Measurements from ENCODE around the gene TFIP11. TPM values are rescaled to one million over a fixed set of nuclear protein-coding genes. Genes with fewer than 3 reads are reported as not detected.

Gene TFIP11
- total and polyA plus RNA-seq, 7 experiments from 2014 or later = 25.8 to 107 (median 67.9) TPM

GRCh38 chr22:26502688-26503561 is 9.3 kb downstream of the TFIP11 start:
- peak; percentile 95 for ATAC-seq
- peak overlapping the region; percentile 32 for H3K27ac ChIP-seq (ENCODE audit: low read depth, low read length)

GRCh38 chr22:26501996-26502395 is 10.3 kb downstream of the TFIP11 start:
- Histone ChIP-seq H3K4me3 (ENCODE audit: low read length) (no peak overlapping the region), H3K27me3 (ENCODE audit: control insufficient read depth in 2 of 2, insufficient read depth in 2 of 2, low read length in 2 of 2) (no peaks in the 10 kb centered on the region), H3K4me1 (ENCODE audit: control insufficient read depth in 2 of 2, insufficient read depth in 2 of 2, low read length in 2 of 2) (peaks cover 13 to 20% of the 10 kb centered on the region in 2 donors), H3K27ac (ENCODE audit: low read depth, low read length) (no peak overlapping the region), H3K36me3 (ENCODE audit: control insufficient read depth in 2 of 3, insufficient read depth in 3 of 3, low read length in 3 of 3) (peaks cover 35 to 89% (median 55%) of the 10 kb centered on the region in 3 experiments), H3K9me3 (ENCODE audit: control insufficient read depth in 2 of 3, low read length in 3 of 3) (no peaks in the 10 kb centered on the region)
- no peaks in the 10 kb centered on the region for H3K27me3 Mint-ChIP-seq
- intact Hi-C loops (cut with micrococcal nuclease) = loop anchor here in 1 of 2 donors (2.0 kb wide), 1 partner anchor 171 kb away; no protein-coding TSS in a partner anchor
- peaks cover 11 to 61% (median 45%) of the 10 kb centered on the region in 5 donors for H3K36me3 Mint-ChIP-seq
- ChIA-PET CTCF (interaction anchor here (0.6 to 3.7 kb wide), 2 partner anchors 29 to 163 kb away, joined by 4 to 20 read pairs; no protein-coding TSS in a partner anchor), POLR2A (interaction anchor here (0.6 to 4.3 kb wide), 5 partner anchors 10 to 179 kb away, joined by 3 to 30 read pairs (median 6); partner anchors contain the start of genes HPS4, SRRD and TFIP11)
- DNase-seq (no peak), ATAC-seq (no peak)
- no peak overlapping the region for H3K4me3 Mint-ChIP-seq
- peaks cover 16 to 30% (median 25%) of the 10 kb centered on the region in 7 donors for H3K4me1 Mint-ChIP-seq
- H3K9me3 Mint-ChIP-seq = no peaks in the 10 kb centered on the region
- peak overlapping the region in 2 of 9 donors; percentile 17 to 53 for H3K27ac Mint-ChIP-seq

More at GRCh38 chr22:26502688-26503561, 9.3 kb downstream of the TFIP11 start:
- Mint-ChIP-seq H3K27me3 (no peaks in the 10 kb centered on the region), H3K27ac (peak overlapping the region; percentile 28 to 87 (median 65)), H3K9me3 (no peaks in the 10 kb centered on the region), H3K4me3 (peak overlapping the region; percentile 28 to 76 (median 58)), H3K4me1 (peaks cover 16 to 30% (median 25%) of the 10 kb centered on the region in 7 donors), H3K36me3 (peaks cover 7 to 55% (median 39%) of the 10 kb centered on the region in 5 donors)
- Histone ChIP-seq H3K4me3 (ENCODE audit: low read length) (no peak overlapping the region), H3K4me1 (ENCODE audit: control insufficient read depth in 2 of 2, insufficient read depth in 2 of 2, low read length in 2 of 2) (peaks cover 13 to 20% of the 10 kb centered on the region in 2 donors), H3K36me3 (ENCODE audit: control insufficient read depth in 2 of 3, insufficient read depth in 3 of 3, low read length in 3 of 3) (peaks cover 39 to 88% (median 58%) of the 10 kb centered on the region in 3 experiments), H3K27me3 (ENCODE audit: control insufficient read depth in 2 of 2, insufficient read depth in 2 of 2, low read length in 2 of 2) (no peaks in the 10 kb centered on the region), H3K9me3 (ENCODE audit: control insufficient read depth in 2 of 3, low read length in 3 of 3) (no peaks in the 10 kb centered on the region)
- intact Hi-C loops (cut with micrococcal nuclease) = loop anchor here (1.0 to 2.0 kb wide), 4 partner anchors 9 to 170 kb away; partner anchors contain the start of genes TFIP11 (in 1 of the 2) and TPST2 (in 1 of the 2)
- ChIA-PET CTCF (interaction anchor here (0.7 to 3.7 kb wide), 7 partner anchors 9 to 162 kb away, joined by 3 to 20 read pairs (median 4); no protein-coding TSS in a partner anchor), POLR2A (interaction anchor here (0.7 to 4.3 kb wide), 5 partner anchors 10 to 170 kb away, joined by 3 to 30 read pairs (median 4); partner anchors contain the start of genes HPS4, SRRD and TFIP11)
- DNase-seq = peak; percentile 15 to 60 (median 45)

DNA sequence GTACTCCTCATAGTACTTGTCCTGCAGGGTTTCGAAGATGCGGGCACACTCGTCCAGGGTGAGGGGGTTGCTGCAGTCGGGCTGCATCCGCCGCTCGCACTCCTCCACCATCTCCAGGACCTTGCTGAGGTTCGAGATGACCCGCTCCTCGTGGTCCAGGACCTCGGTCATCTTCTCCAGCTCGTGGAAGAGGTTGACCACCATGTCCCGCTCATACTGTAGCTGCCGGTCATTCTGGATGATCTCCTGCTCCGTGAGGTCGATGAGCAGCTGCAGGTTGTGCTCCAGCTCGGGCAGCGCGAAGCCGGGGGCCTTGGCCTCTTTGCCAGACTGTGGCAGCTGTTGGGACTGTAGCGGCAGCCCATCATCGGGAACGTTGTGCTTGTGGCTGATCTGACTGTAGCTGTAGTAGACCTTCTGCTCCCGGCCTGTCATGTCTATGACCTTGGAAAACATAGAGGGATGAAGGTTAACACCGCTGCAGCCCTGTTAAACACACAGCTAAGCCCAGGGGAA is 13.0 kb downstream of the TFIP11 start:
- POLR2A ChIA-PET = interaction anchor here (1.1 kb wide), 1 partner anchor 9 kb away, joined by 5 read pairs; no protein-coding TSS in a partner anchor
- no peak overlapping the region for H3K4me3 ChIP-seq (ENCODE audit: low read length)
- no peaks in the 10 kb centered on the region for H3K27me3 Mint-ChIP-seq
- ATAC-seq (no peak), DNase-seq (no peak)
- CTCF ChIA-PET = no interaction called here
- peaks cover 13 to 59% (median 39%) of the 10 kb centered on the region in 5 donors for H3K36me3 Mint-ChIP-seq
- peaks cover 13 to 18% of the 10 kb centered on the region in 2 donors for H3K4me1 ChIP-seq (ENCODE audit: control insufficient read depth in 2 of 2, insufficient read depth in 2 of 2, low read length in 2 of 2)
- H3K4me3 Mint-ChIP-seq = no peak overlapping the region
- no peaks in the 10 kb centered on the region for H3K27me3 ChIP-seq (ENCODE audit: control insufficient read depth in 2 of 2, insufficient read depth in 2 of 2, low read length in 2 of 2)
- no peak overlapping the region for H3K27ac ChIP-seq (ENCODE audit: low read depth, low read length)
- H3K9me3 ChIP-seq (ENCODE audit: control insufficient read depth in 2 of 3, low read length in 3 of 3) = no peaks in the 10 kb centered on the region
- H3K36me3 ChIP-seq (ENCODE audit: control insufficient read depth in 2 of 3, insufficient read depth in 3 of 3, low read length in 3 of 3) = peaks cover 29 to 91% (median 48%) of the 10 kb centered on the region in 3 experiments
- intact Hi-C loops (cut with micrococcal nuclease) = no loop called here
- peak overlapping the region in 1 of 9 donors; percentile 34 for H3K27ac Mint-ChIP-seq
- H3K4me1 Mint-ChIP-seq = peaks cover 16 to 29% (median 22%) of the 10 kb centered on the region in 7 donors
- H3K9me3 Mint-ChIP-seq = no peaks in the 10 kb centered on the region

DNA sequence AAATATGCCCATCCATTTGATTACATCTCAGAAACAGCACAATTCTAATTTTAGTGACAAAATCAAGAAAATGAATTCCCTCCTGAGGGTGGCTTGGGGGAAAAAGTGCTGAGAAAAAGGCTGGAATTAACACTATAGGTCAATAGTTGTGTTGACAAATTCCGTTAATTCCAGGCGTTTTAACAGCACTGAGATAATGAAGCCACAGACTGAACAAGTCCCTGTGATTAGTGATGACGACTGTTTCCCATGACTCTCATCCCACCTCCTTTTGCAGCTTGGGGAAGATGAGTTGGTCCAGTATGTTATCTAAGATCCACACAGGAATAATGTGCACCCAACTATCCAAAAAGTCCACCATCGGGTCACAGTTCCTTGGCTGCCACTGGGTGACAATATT is 15.8 kb downstream of the TFIP11 start:
- H3K4me1 Mint-ChIP-seq = peaks cover 0 to 17% (median 0%) of the 10 kb centered on the region in 7 donors
- POLR2A ChIA-PET = interaction anchor here (0.6 kb wide), 1 partner anchor 151 kb away, joined by 3 read pairs; no protein-coding TSS in a partner anchor
- peaks cover 14 to 55% (median 34%) of the 10 kb centered on the region in 5 donors for H3K36me3 Mint-ChIP-seq
- DNase-seq = no peak
- no peak overlapping the region for H3K27ac Mint-ChIP-seq
- H3K9me3 ChIP-seq (ENCODE audit: control insufficient read depth in 2 of 3, low read length in 3 of 3) = no peaks in the 10 kb centered on the region
- H3K9me3 Mint-ChIP-seq = no peaks in the 10 kb centered on the region
- no peak overlapping the region for H3K4me3 Mint-ChIP-seq
- intact Hi-C loops (cut with micrococcal nuclease) = no loop called here
- CTCF ChIA-PET = interaction anchor here (0.6 kb wide), 1 partner anchor 17 kb away, joined by 3 read pairs; no protein-coding TSS in a partner anchor
- H3K4me1 ChIP-seq (ENCODE audit: control insufficient read depth in 2 of 2, insufficient read depth in 2 of 2, low read length in 2 of 2) = no peaks in the 10 kb centered on the region
- no peak overlapping the region for H3K4me3 ChIP-seq (ENCODE audit: low read length)
- ATAC-seq = no peak
- no peaks in the 10 kb centered on the region for H3K27me3 Mint-ChIP-seq
- no peak overlapping the region for H3K27ac ChIP-seq (ENCODE audit: low read depth, low read length)
- peaks cover 18 to 91% (median 54%) of the 10 kb centered on the region in 3 experiments for H3K36me3 ChIP-seq (ENCODE audit: control insufficient read depth in 2 of 3, insufficient read depth in 3 of 3, low read length in 3 of 3)
- H3K27me3 ChIP-seq (ENCODE audit: control insufficient read depth in 2 of 2, insufficient read depth in 2 of 2, low read length in 2 of 2) = no peaks in the 10 kb centered on the region

GRCh38 chr22:26494506-26494905 is 17.8 kb downstream of the TFIP11 start:
- ChIA-PET CTCF (interaction anchor here (1.3 kb wide), 1 partner anchor 8 kb away, joined by 3 read pairs; no protein-coding TSS in a partner anchor), POLR2A (interaction anchor here (1.6 kb wide), 1 partner anchor 11 kb away, joined by 8 read pairs; the partner anchor contains the start of genes HPS4 and SRRD)
- H3K9me3 Mint-ChIP-seq = no peaks in the 10 kb centered on the region
- no peak overlapping the region for H3K4me3 Mint-ChIP-seq
- H3K9me3 ChIP-seq (ENCODE audit: control insufficient read depth in 2 of 3, low read length in 3 of 3) = no peaks in the 10 kb centered on the region
- peak overlapping the region in 2 of 9 donors; percentile 6 to 32 for H3K27ac Mint-ChIP-seq
- H3K27ac ChIP-seq (ENCODE audit: low read depth, low read length) = no peak overlapping the region
- H3K4me1 ChIP-seq (ENCODE audit: control insufficient read depth in 2 of 2, insufficient read depth in 2 of 2, low read length in 2 of 2) = no peaks in the 10 kb centered on the region
- no peaks in the 10 kb centered on the region for H3K27me3 Mint-ChIP-seq
- H3K4me3 ChIP-seq (ENCODE audit: low read length) = no peak overlapping the region
- H3K36me3 ChIP-seq (ENCODE audit: control insufficient read depth in 2 of 3, insufficient read depth in 3 of 3, low read length in 3 of 3) = peaks cover 16 to 93% (median 56%) of the 10 kb centered on the region in 3 experiments
- intact Hi-C loops (cut with micrococcal nuclease) = no loop called here
- peaks cover 14 to 51% (median 27%) of the 10 kb centered on the region in 5 donors for H3K36me3 Mint-ChIP-seq
- no peak for ATAC-seq
- H3K4me1 Mint-ChIP-seq = peaks cover 0 to 15% (median 0%) of the 10 kb centered on the region in 7 donors
- DNase-seq = no peak
- H3K27me3 ChIP-seq (ENCODE audit: control insufficient read depth in 2 of 2, insufficient read depth in 2 of 2, low read length in 2 of 2) = no peaks in the 10 kb centered on the region

DNA sequence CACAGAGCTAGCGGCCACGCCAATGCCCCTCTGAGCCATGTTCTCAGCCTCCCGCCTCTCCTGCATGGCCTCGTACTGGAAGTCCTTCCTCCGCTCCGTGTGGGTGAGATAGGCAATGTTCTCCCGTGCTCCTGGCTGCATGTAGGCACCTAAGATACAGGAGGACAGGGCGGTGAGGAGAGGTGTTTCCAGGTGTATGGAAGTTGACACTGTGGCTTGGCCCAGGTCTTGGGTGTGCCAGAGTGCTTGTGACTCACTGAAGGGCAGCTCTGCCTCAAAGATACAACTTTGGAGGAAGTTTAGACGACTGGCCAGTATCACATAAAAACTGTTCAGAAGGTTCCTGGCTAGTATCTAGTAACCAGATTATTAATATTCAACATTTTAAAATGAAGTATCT is 20.1 kb downstream of the TFIP11 start:
- Histone ChIP-seq H3K27ac (ENCODE audit: low read depth, low read length) (no peak overlapping the region), H3K36me3 (ENCODE audit: control insufficient read depth in 2 of 3, insufficient read depth in 3 of 3, low read length in 3 of 3) (peaks cover 19 to 98% (median 48%) of the 10 kb centered on the region in 3 experiments), H3K4me3 (ENCODE audit: low read length) (no peak overlapping the region), H3K4me1 (ENCODE audit: control insufficient read depth in 2 of 2, insufficient read depth in 2 of 2, low read length in 2 of 2) (no peaks in the 10 kb centered on the region), H3K9me3 (ENCODE audit: control insufficient read depth in 2 of 3, low read length in 3 of 3) (no peaks in the 10 kb centered on the region), H3K27me3 (ENCODE audit: control insufficient read depth in 2 of 2, insufficient read depth in 2 of 2, low read length in 2 of 2) (no peaks in the 10 kb centered on the region)
- H3K4me3 Mint-ChIP-seq = no peak overlapping the region
- no peaks in the 10 kb centered on the region for H3K9me3 Mint-ChIP-seq
- POLR2A ChIA-PET = interaction anchor here (1.0 kb wide), 1 partner anchor 8 kb away, joined by 11 read pairs; the partner anchor contains the start of genes HPS4 and SRRD
- ATAC-seq = no peak
- peaks cover 0 to 15% (median 0%) of the 10 kb centered on the region in 7 donors for H3K4me1 Mint-ChIP-seq
- peaks cover 16 to 55% (median 29%) of the 10 kb centered on the region in 5 donors for H3K36me3 Mint-ChIP-seq
- H3K27ac Mint-ChIP-seq = peak overlapping the region in 1 of 9 donors; percentile 43
- CTCF ChIA-PET = no interaction called here
- no peaks in the 10 kb centered on the region for H3K27me3 Mint-ChIP-seq
- intact Hi-C loops (cut with micrococcal nuclease) = no loop called here
- DNase-seq = no peak

All from naive thymus-derived CD4-positive, alpha-beta T cell (primary cell).